ENCODE measurements around the gene GRIN3A.
A peak's percentile ranks its signal among the peaks of the same experiment; 100 is the strongest.
"Not testable (repeated sequence)": the region's sequence is repeated elsewhere in the genome, so short reads cannot be mapped to it uniquely, and the experiment has no call there.

Gene GRIN3A

GRCh38 chr9:101578378-101578777 lies 160.1 kb downstream of the GRIN3A start:
- no peak for DNase-seq (ENCODE audit: low read depth)

DNA sequence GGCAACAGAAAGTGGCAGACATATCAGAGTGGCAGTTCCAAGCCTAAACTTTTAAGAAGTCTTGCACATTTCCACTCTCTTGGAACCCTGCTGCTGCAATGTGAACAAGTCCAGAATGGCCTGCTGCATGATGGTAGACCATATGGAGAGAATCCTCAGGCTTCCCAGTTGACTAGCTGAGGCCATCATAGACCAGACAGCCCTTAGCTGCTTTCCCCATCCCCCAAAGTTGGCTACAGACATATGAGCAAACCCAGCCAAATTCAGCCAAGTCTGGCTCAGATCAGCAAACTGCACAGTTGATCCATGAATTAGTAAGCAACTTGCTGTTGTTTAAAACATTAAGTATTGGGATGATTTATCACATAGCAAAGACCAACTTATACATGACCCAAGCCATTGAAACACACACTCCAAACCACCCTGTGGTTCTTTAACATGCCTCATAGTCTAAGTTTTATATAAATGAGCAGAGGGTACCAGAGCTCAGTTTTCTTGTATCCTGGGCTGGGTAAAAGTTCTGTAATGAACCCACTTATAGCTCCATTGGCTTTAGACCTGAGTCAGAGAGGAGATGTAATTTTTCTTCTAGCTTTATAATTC lies 163.6 kb downstream of the GRIN3A start:
- no peak for DNase-seq (ENCODE audit: low read depth)

- no peak for DNase-seq (ENCODE audit: low read depth)
Measured at GRCh38 chr9:101572316-101572715, 166.1 kb downstream of the GRIN3A start.

DNA sequence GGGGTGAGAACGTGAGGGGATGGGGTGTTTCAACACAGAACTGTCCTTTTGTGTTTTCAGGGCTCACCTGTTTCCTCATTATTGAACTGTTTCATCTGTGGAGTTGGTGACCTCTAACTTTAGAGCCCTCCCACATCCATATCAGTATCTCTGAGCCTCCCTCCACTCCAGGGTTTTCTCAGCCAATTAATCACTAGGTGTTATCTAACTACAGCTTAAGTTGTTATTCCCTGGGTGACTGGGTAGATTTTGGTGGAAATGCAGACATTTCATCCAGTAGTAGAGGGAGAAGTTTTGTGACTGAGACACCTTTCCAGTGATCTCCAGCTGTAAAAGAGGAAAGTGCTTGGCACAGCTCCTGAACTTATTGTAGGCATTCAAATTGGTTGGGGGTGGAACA lies 167.3 kb downstream of the GRIN3A start:
- DNase-seq (ENCODE audit: low read depth), result no peak

GRCh38 chr9:101569741-101570501 lies 168.5 kb downstream of the GRIN3A start:
- no peak for DNase-seq (ENCODE audit: low read depth)

DNA sequence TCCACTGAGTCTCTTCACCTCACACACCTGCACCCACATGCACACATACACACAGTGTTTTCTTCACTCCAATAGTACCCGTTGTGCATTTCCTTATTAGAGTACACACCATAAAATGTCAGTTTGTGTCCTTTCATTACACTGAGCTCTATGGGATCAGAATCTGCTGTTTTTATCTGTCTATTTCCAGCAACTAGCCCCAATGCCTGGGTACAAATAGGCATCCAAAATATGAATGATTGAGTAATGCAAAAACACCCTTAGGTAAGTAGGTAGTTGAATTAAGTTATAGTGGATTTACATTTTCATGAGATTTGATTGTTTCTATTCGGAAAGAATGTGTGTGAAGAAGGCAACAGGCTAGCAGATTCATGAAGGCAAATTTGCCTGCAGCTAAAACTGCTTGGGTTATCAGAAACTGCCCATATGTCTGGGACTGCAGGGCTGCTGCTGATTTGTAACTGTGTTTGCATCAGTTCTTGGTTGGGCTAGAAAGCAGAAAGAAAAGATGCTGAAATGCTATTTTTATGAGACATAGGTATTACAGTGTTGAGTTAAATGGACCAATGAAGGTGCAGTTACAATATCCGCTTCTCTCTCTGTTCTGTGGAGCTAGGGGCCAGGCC lies 170.6 kb downstream of the GRIN3A start:
- DNase-seq (ENCODE audit: low read depth), result no peak

- DNase-seq (ENCODE audit: low read depth), result no peak
Measured at GRCh38 chr9:101566904-101567724, 171.3 kb downstream of the GRIN3A start.

DNA sequence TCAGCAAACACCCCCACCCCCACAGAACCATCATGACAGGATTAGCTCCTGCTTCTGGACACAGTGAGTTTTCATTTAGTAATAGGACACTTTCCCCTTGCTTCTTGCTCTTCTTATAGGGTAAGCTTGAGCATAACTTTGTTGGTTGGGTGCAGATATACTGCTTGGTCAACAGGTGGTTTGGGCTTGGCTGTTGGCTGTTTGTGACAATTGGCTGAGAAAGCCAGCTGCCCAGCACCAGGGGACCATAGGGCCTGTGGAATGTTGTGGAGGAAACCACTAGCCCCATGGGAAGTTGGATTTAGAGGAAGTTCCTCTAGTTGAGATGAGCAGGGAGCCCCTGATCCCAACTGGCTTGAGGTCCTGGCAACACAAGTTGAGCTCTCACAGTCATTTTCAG lies 174.2 kb downstream of the GRIN3A start:
- DNase-seq (ENCODE audit: low read depth), result no peak

DNA sequence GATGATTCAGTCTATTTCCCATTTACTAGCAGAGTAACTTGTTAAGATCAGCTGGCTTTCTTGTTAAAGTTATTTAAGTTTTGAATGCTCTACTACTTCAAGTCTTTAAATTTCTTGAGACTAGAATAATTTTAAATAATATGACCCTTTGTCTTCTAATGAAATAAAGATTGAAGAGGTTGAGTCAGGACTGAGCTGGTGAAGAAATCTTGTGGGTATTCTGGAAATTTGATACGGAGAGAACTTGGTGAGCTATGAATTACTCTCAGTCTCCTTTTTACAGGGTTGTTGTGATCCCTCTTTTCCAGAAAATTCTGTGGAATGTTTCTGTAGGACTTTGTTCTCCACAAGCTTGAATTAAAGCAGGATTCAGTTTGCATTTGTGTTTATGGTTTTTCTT lies 175.5 kb downstream of the GRIN3A start:
- no peak for DNase-seq (ENCODE audit: low read depth)

DNA sequence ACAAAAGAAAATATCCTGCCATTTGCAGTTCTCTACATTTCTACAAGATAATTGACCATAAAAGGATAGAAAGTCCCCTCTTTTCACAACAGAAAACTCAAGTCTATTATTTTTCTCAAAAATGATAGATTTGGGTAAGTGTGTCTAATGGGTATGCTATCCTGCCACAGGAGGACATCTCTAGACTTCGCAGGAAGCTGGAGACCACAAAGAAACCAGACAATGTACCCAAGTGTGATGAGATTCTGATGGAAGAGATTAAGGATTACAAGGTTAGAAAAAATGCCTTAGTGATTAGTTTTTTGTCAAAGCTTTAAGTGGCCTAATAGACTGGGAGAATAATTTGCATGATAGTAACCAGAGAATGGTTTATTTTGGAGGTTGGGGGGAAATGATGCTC lies 176.7 kb downstream of the GRIN3A start:
- no peak for DNase-seq (ENCODE audit: low read depth)

DNA sequence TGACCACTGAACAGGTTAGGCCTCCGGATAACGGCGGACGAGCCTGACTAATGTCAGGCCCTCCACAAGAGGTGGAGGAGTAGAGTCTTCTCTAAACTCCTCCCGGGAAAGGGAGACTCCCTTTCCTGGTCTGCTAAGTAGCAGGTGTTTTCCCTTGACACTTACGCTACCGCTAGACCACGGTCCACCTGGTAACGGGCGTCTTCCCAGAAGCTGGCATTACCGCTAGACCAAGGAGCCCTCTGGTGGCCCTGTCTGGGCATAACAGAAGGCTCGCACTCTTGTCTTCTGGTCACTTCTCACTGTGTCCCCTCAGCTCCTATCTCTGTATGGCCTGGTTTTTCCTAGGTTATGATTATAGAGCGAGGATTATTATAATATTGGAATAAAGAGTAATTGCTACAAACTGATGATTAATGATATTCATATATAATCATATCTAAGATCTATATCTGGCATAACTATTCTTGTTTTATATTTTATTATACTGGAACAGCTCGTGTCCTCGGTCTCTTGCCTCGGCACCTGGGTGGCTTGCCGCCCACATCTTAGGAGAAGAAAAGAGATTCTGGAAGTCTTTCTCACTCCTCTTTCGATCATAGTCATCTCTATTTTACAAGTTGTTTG lies 188.9 kb downstream of the GRIN3A start:
- not testable (repeated sequence) for DNase-seq (ENCODE audit: low read depth)

GRCh38 chr9:101543098-101543735 lies 195.2 kb downstream of the GRIN3A start:
- no peak for DNase-seq (ENCODE audit: low read depth)

DNA sequence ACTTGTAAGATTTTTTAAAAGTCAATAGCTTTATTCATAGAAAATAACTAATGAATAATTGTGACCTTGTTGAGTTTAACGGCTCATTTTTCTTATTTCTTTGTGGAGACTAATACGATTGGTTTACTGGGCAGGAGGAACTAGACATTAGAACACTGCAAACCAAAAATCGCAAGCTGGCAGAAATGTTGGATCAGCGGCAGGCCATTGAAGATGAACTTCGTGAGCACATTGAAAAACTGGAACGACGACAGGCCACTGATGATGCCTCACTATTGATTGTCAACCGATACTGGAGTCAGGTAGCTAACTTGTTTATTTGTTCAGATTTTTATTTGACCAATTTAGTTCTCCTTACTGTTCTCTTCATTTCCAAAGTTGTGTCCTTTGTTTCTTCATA lies 198.4 kb downstream of the GRIN3A start:
- DNase-seq (ENCODE audit: low read depth), result no peak

GRCh38 chr9:101536938-101537337 lies 201.5 kb downstream of the GRIN3A start:
- no peak for DNase-seq (ENCODE audit: low read depth)

GRCh38 chr9:101536351-101536750 lies 202.1 kb downstream of the GRIN3A start:
- no peak for DNase-seq (ENCODE audit: low read depth)

DNA sequence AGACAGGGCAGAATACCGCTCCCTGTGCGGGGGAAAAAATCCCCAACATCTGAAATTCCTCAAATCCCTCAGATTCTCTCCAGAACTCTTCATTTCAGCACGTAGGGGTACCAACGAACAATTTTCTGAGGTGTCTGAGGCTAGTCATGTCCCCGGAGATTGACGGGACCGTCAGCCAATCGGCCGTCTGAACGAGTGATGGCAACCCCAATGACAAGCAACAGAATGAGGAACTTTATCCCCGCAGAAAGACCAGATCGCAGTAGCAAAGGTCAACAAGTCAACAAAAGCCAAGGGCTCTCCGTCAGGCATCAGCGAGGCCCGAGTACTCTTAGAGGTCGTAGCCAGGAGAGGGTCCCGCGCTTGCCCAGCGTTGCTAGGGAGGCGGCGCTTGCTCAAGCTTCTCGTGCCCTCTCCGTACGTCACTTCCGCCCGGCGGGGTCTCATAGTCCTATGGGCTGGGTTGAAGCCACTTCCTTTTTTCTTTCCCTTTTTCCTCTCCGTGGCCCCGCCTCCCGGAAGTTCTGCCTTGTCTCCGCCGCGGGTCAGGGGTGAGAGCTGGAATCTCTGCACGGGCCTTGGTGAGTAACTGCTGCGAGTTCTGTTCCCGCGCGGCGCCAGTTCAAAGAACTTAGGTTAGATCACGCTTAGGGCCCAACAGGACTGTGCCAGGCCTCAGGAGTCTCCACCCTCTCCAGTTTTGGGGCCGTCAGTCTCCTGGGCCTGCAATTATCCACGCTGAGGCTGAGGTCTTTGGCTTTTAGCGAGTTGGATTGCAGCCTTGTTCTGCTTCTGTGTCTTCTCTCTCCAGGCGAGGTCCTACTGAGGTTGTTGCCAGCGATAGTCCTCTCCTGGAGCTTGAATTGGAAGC lies 204.9 kb downstream of the GRIN3A start, which contains the start of gene RNF20:
Gene RNF20 (plus strand): TSS at position 520 of the 871 bp plus-strand sequence. CDS start 1,571 bp downstream, outside the sequence.
- DNase-seq (ENCODE audit: low read depth), result peak; percentile 100

DNA sequence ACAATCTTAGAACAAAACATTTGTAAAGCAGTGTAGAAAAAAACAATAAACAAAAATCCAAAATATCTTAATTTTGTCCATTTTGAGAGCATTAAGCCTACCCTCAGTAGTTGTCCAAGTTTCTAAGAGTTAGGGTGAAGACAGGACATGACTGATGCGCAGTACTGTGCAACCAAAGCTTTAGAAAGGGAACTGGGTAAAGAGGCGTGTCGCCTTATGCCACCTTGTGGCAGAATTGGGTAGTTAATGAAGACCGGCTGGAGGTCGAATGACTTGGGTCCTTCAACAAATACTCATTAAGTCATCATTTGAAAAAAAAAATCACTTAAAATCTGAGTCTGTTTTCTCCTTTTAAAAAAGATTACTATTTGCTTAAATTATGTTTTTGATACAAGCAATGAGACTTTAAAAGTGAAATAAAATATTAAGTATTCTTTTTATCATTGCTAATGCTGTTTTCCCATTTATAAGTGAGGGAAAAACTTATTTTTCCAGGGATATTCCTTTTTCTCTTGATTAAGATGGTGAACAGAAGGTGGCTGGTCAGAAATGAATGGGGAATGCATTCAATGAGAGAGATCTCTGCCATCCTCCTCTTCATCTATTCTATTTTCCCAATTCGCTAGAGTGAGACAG lies 208.3 kb downstream of the GRIN3A start:
- peak; percentile 33 for DNase-seq (ENCODE audit: low read depth)

GRCh38 chr9:101528015-101528414 lies 210.4 kb downstream of the GRIN3A start:
- DNase-seq (ENCODE audit: low read depth), result no peak

- no peak for DNase-seq (ENCODE audit: low read depth)
Measured at GRCh38 chr9:101527066-101527465, 211.4 kb downstream of the GRIN3A start.

- no peak for DNase-seq (ENCODE audit: low read depth)
Measured at GRCh38 chr9:101524371-101524770, 214.1 kb downstream of the GRIN3A start.
